IMR-90 (cell line): ENCODE data around the gene ANKRD33B. TPM values are rescaled to one million over a fixed set of nuclear protein-coding genes. Genes with fewer than 3 reads are reported as not detected.

ENCODE experiments used
- ATAC-seq: fragments of 200-7000 bp; cut with Tn5 transposase; 2 replicates; pipeline ENCODE4 v1.9.1; 2020; ENCODE audit warnings: low read depth, mild to moderate bottlenecking, moderate library complexity
- BruUV-seq: library from RNA; stranded (reverse); fragments of 400-500 nt; replicated peaks from 2 replicates; lab custom pipeline; 2021; lab: Mats Ljungman, UMichigan
- CTCF ChIA-PET: fragments of 300-600 bp; formaldehyde crosslinking; extraction: SDS; loops from one replicate; lab custom pipeline; 2021; ENCODE audit warnings: antibody characterized with exemption; lab: Yijun Ruan, JAX
- POLR2A ChIA-PET: fragments of 300-600 bp; sonication (Branson Sonifier 250); formaldehyde crosslinking; loops from one replicate; lab custom pipeline; 2022; ENCODE audit warnings: antibody characterized with exemption; ENCODE audit not compliant: unreplicated experiment; lab: Charles Lee
- DNase-seq: peaks from one replicate; pipeline ENCODE4 v3.0.0; 2013
- H2AFZ ChIP-seq: replicated peaks from 2 replicates; pipeline ENCODE3; 2013; ENCODE audit warnings: low read length, mild to moderate bottlenecking; ENCODE audit not compliant: poor library complexity
- H2AK5ac ChIP-seq: 2 replicates; pipeline ENCODE4 v1.6.1; 2013; ENCODE audit warnings: low read depth, low read length, inconsistent platforms
- H2AK9ac ChIP-seq: replicated peaks from 2 replicates; pipeline ENCODE3; 2013; ENCODE audit warnings: mild to moderate bottlenecking, low read depth, low read length, moderate library complexity; ENCODE audit not compliant: poor library complexity
- H2BK120ac ChIP-seq: 2 replicates; pipeline ENCODE4 v1.6.1; 2013; ENCODE audit warnings: low read depth, low read length, inconsistent platforms
- H2BK15ac ChIP-seq: 3 replicates; pipeline ENCODE4 v1.6.1; 2013; ENCODE audit warnings: low read depth, low read length, inconsistent platforms
- H2BK20ac ChIP-seq: 2 replicates; pipeline ENCODE4 v1.6.1; 2013; ENCODE audit warnings: low read depth, mild to moderate bottlenecking, inconsistent platforms, low read length, moderate library complexity
- H2BK5ac ChIP-seq: 2 replicates; pipeline ENCODE4 v1.6.1; 2013; ENCODE audit warnings: mild to moderate bottlenecking, low read depth, low read length, inconsistent platforms; ENCODE audit not compliant: poor library complexity, severe bottlenecking
- H3K14ac ChIP-seq: replicated peaks from 2 replicates; pipeline ENCODE4 v1.6.1; 2013; ENCODE audit warnings: low read depth, low read length, inconsistent platforms
- H3K18ac ChIP-seq: 2 replicates; pipeline ENCODE4 v1.6.1; 2013; ENCODE audit warnings: low read depth, low read length, control low read depth
- H3K23ac ChIP-seq: 2 replicates; pipeline ENCODE4 v1.6.1; 2013; ENCODE audit warnings: low read depth, low read length, inconsistent platforms
- H3K27ac ChIP-seq: 2 replicates; pipeline ENCODE4 v1.5.1; 2013; ENCODE audit warnings: mild to moderate bottlenecking, control low read depth, low read length; ENCODE audit not compliant: insufficient read depth
- H3K27me3 ChIP-seq: 2 replicates; pipeline ENCODE4 v1.6.1; 2013; ENCODE audit warnings: low read length; ENCODE audit not compliant: control insufficient read depth, insufficient read depth
- H3K36me3 ChIP-seq: 2 replicates; pipeline ENCODE4 v1.6.1; 2013; ENCODE audit warnings: low read length, mixed read lengths; ENCODE audit not compliant: control insufficient read depth, insufficient read depth
- H3K4ac ChIP-seq: 2 replicates; pipeline ENCODE4 v1.6.1; 2013; ENCODE audit warnings: low read depth, low read length, inconsistent platforms
- H3K4me1 ChIP-seq: 2 replicates; pipeline ENCODE4 v1.6.1; 2013; ENCODE audit warnings: low read length, mixed read lengths; ENCODE audit not compliant: control insufficient read depth, insufficient read depth
- H3K4me2 ChIP-seq: 2 replicates; pipeline ENCODE4 v1.6.1; 2013; ENCODE audit warnings: low read depth, mild to moderate bottlenecking, control low read depth, low read length, moderate library complexity
- H3K4me3 ChIP-seq: 2 replicates; pipeline ENCODE4 v1.5.1; 2013; ENCODE audit warnings: low read depth, mild to moderate bottlenecking, control low read depth, low read length, moderate library complexity; ENCODE audit not compliant: insufficient read depth
- H3K56ac ChIP-seq: 2 replicates; pipeline ENCODE4 v1.6.1; 2013; ENCODE audit warnings: low read length, inconsistent platforms; ENCODE audit not compliant: insufficient read depth; ENCODE audit errors: extremely low read depth
- H3K79me1 ChIP-seq, 2 experiments: 2 replicates each; pipeline ENCODE4 v1.6.1; 2013; ENCODE audit warnings: low read length in 2 of 2, inconsistent platforms in 1 of 2, low read depth in 1 of 2
- H3K9ac ChIP-seq: 2 replicates; pipeline ENCODE4 v1.6.1; 2013; ENCODE audit warnings: low read depth, low read length, control low read depth
- H3K9me1 ChIP-seq: 2 replicates; pipeline ENCODE4 v1.6.1; 2013; ENCODE audit warnings: low read length, inconsistent platforms; ENCODE audit not compliant: insufficient read depth
- H3K9me3 ChIP-seq: 2 replicates; pipeline ENCODE4 v1.6.1; 2013; ENCODE audit warnings: low read length; ENCODE audit not compliant: control insufficient read depth, insufficient read depth
- H4K20me1 ChIP-seq: 2 replicates; pipeline ENCODE4 v1.6.1; 2013; ENCODE audit warnings: low read length, inconsistent platforms; ENCODE audit not compliant: insufficient read depth
- H4K5ac ChIP-seq: 2 replicates; pipeline ENCODE4 v1.6.1; 2013; ENCODE audit warnings: mild to moderate bottlenecking, low read depth, low read length, control low read depth
- H4K8ac ChIP-seq, 2 experiments: 2 replicates each; pipeline ENCODE4 v1.6.1; 2013; ENCODE audit warnings: low read depth in 2 of 2, low read length in 2 of 2, control low read depth in 1 of 2, inconsistent platforms in 1 of 2
- H4K91ac ChIP-seq: 2 replicates; pipeline ENCODE4 v1.6.1; 2013; ENCODE audit warnings: low read depth, low read length, inconsistent platforms; ENCODE audit not compliant: insufficient read depth
- CEBPB ChIP-seq: IDR thresholded peaks from 2 replicates; pipeline ENCODE4 v1.6.1; 2012; ENCODE audit warnings: low read depth, low read length, improper control_type of control experiment
- CHD1 ChIP-seq: IDR thresholded peaks from 2 replicates; pipeline ENCODE4 v1.6.1; 2012; ENCODE audit warnings: low read depth, low read length, improper control_type of control experiment
- CTCF ChIP-seq: conservative IDR thresholded peaks from 2 replicates; pipeline ENCODE4 v1.5.1; 2012; ENCODE audit warnings: mild to moderate bottlenecking, low read depth, low read length, improper control_type of control experiment
- ELK1 ChIP-seq: fragments of 150-350 bp; IDR thresholded peaks from 2 replicates; pipeline ENCODE4 v1.6.1; 2016; ENCODE audit warnings: low read depth, mild to moderate bottlenecking, low read length, moderate library complexity, borderline replicate concordance
- FOS ChIP-seq: fragments of 150-350 bp; IDR thresholded peaks from 2 replicates; pipeline ENCODE4 v1.6.1; 2016; ENCODE audit warnings: low read depth, low read length
- MAFK ChIP-seq: IDR thresholded peaks from 2 replicates; pipeline ENCODE4 v1.6.1; 2012; ENCODE audit warnings: low read depth, low read length, improper control_type of control experiment
- MAZ ChIP-seq: IDR thresholded peaks from 2 replicates; pipeline ENCODE4 v1.6.1; 2012; ENCODE audit warnings: low read depth, mild to moderate bottlenecking, low read length, improper control_type of control experiment, moderate library complexity, borderline replicate concordance
- MXI1 ChIP-seq: IDR thresholded peaks from 2 replicates; pipeline ENCODE4 v1.6.1; 2012; ENCODE audit warnings: low read depth, mild to moderate bottlenecking, low read length, moderate library complexity, borderline replicate concordance
- NFE2L2 ChIP-seq: fragments of 150-350 bp; IDR thresholded peaks from 2 replicates; pipeline ENCODE4 v1.6.1; 2016; ENCODE audit warnings: low read depth, mild to moderate bottlenecking, low read length
- RAD21 ChIP-seq: IDR thresholded peaks from 2 replicates; pipeline ENCODE4 v1.6.1; 2012; ENCODE audit warnings: low read length, improper control_type of control experiment
- RCOR1 ChIP-seq: IDR thresholded peaks from 2 replicates; pipeline ENCODE4 v1.6.1; 2012; ENCODE audit warnings: mild to moderate bottlenecking, low read length, improper control_type of control experiment; ENCODE audit not compliant: insufficient replicate concordance
- WGBS, 2 experiments: methylation state at CpG; one replicate each; pipeline versions ENCODE4 v1.1.5 to v1.1.7; 2013; ENCODE audit warnings: missing lambda C conversion rate in 2 of 2; ENCODE audit not compliant: insufficient read length in 1 of 2; ENCODE audit errors: extremely low coverage in 2 of 2; 5-methylcytosine and 5-hydroxymethylcytosine counted together
- dilution Hi-C: fragments of 300-500 bp; cut with HindIII; formaldehyde crosslinking; loops from one replicate; pipeline ENCODE4 v1.14.3; 2018; ENCODE audit warnings: low sequenced_read_pairs; ENCODE audit not compliant: unreplicated experiment
- in situ Hi-C: fragments of 300-500 bp; cut with MboI; formaldehyde crosslinking; loops from 3 replicates; pipeline ENCODE4 v1.14.3; 2019; ENCODE audit warnings: low sequenced_read_pairs, inconsistent platforms, mixed read lengths
- intact Hi-C: fragments of 100-400 bp; cut with micrococcal nuclease; formaldehyde crosslinking; loops from 2 replicates; pipeline ENCODE4 v1.10.0; 2022
- polyA plus RNA-seq, 3 experiments: library from polyadenylated mRNA; depleted of rRNA; stranded (reverse); fragments of >200 nt; gene quantifications; 2 replicates each; pipeline ENCODE4 v1.2.3, GENCODE V29; 2012; ENCODE audit warnings: low replicate concordance in 1 of 3
- total RNA-seq: library from RNA; depleted of rRNA; stranded (reverse); fragments of >200 nt; gene quantifications from 2 replicates; pipeline ENCODE4 v1.2.3, GENCODE V29; 2012

ANKRD33B gene
- total and polyA plus RNA-seq, 2 of the 4 experiments (the other 2 are of a cell fraction): 2.5 to 3.3 TPM

GRCh38 chr5:10615693-10616092 lies 51.8 kb downstream of the ANKRD33B start:
- dilution Hi-C loops: no loop called here
- peaks cover 26% of the 10 kb centered on the region for H3K36me3 ChIP-seq
- in situ Hi-C loops: no loop called here
- no peak overlapping the region for H3K14ac ChIP-seq
- H2AFZ ChIP-seq: no peak overlapping the region
- H2BK15ac ChIP-seq: no peak overlapping the region
- H2AK5ac ChIP-seq: no peak overlapping the region
- H3K56ac ChIP-seq: no peak overlapping the region
- no peak overlapping the region for H4K91ac ChIP-seq
- no peak overlapping the region for H3K4me3 ChIP-seq
- no peak overlapping the region for H3K18ac ChIP-seq
- no peak overlapping the region for H2AK9ac ChIP-seq
- ChIA-PET POLR2A (no interaction called here), CTCF (no interaction called here)
- no peak overlapping the region for H3K23ac ChIP-seq
- no peak overlapping the region for H2BK120ac ChIP-seq
- H2BK20ac ChIP-seq: no peak overlapping the region
- H4K20me1 ChIP-seq: peaks cover 23% of the 10 kb centered on the region
- ATAC-seq: no peak
- no CpG with 5 or more reads among the region's 3 CpGs for WGBS, 2 experiments
- DNase-seq: no peak
- no peak overlapping the region for H4K8ac ChIP-seq
- no peak overlapping the region for H2BK5ac ChIP-seq
- TF ChIP-seq RCOR1 (no peak), CEBPB (no peak), RAD21 (no peak), MAZ (no peak), FOS (no peak), CHD1 (no peak), MAFK (no peak), CTCF (no peak), ELK1 (no peak), MXI1 (no peak), NFE2L2 (no peak)
- BruUV-seq: no TSS peak
- intact Hi-C loops: no loop called here
- H3K9me1 ChIP-seq: peaks cover 11% of the 10 kb centered on the region
- no peaks in the 10 kb centered on the region for H3K27me3 ChIP-seq
- H3K9ac ChIP-seq: no peak overlapping the region
- H3K4me1 ChIP-seq: peaks cover 9% of the 10 kb centered on the region
- H3K9me3 ChIP-seq: no peaks in the 10 kb centered on the region
- no peak overlapping the region for H4K5ac ChIP-seq
- H3K79me1 ChIP-seq: peaks cover 14 to 52% of the 10 kb centered on the region in 2 experiments; a peak in 3 of 4 replicates
- no peak overlapping the region for H3K27ac ChIP-seq
- no peak overlapping the region for H3K4ac ChIP-seq
- no peak overlapping the region for H3K4me2 ChIP-seq
